ENCODE data around the gene RAB30.

DNA sequence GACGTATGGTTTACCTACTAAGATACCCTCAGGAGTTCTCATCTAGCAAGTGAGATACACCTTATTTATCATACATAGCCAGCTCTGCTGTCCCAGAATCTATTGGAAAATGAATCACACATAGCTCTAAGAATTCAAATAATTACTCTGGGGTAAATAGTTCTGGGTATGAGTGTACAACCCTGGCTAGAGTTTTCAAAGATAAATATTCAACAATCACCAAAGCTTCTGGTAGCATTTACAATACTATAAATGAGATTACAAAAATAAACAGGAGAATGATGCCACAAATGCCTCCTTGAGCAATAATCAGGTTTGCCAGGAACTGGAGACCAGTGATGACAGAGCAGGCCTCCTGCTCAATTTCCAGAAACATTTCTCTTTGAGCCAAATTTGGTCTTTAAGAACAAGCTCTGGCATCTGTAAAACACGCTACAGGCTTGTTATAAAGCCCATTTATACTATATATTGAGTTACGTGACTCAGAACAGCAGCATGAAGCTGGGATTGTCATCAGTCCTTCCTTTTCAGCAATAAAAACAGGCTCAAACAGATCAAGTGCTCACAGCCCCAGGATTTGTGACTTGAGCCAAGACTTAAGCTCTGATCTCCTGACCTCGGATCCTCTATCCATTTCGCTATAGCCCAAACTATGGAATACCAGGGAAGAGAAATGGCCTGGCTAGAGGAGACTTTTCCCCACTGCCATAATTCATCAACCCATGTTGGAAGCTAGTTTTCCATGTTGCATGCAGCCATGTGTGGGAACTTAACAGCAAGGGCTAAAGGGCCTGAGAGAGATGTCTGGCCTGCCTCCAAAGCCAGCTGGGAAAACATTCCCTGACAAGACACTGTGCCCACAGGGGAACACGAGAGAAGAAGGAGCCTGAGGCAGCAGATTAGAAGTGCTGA lies 19.7 kb downstream of the RAB30 start:
- TF ChIP-seq CTCF (IDR thresholded peaks at IDR 0.05): no peak
- TF ChIP-seq POLR2A (IDR thresholded peaks at IDR 0.05): no peak
- TF ChIP-seq POLR2AphosphoS5 (IDR thresholded peaks at IDR 0.05; ENCODE audit: insufficient read depth in 1 of 2, low read depth in 1 of 2): peak in 1 of 2 donors; percentile 86
